Dendritic cell treated with granulocyte-macrophage colony-stimulating factor and Interleukin-4, amounts not matched to agents 40 ng/mL and 50 ng/mL, for 4 days (primary cell): ENCODE results near the gene PLPP4.

ENCODE experiments used
- H3K27ac Mint-ChIP-seq: one replicate; pipeline ENCODE4 v1.8.0; 2022; ENCODE audit warnings: mild to moderate bottlenecking, mixed read lengths
- H3K27me3 Mint-ChIP-seq: one replicate; pipeline ENCODE4 v1.8.0; 2022; ENCODE audit warnings: mild to moderate bottlenecking, mixed read lengths
- H3K36me3 Mint-ChIP-seq: one replicate; pipeline ENCODE4 v1.8.0; 2022; ENCODE audit warnings: low read depth, mixed read lengths
- H3K4me1 Mint-ChIP-seq: one replicate; pipeline ENCODE4 v1.8.0; 2022; ENCODE audit warnings: low read depth, mixed read lengths
- H3K4me3 Mint-ChIP-seq: one replicate; pipeline ENCODE4 v1.8.0; 2022; ENCODE audit warnings: mild to moderate bottlenecking, moderate library complexity, mixed read lengths
- H3K9me3 Mint-ChIP-seq: one replicate; pipeline ENCODE4 v1.8.0; 2022; ENCODE audit warnings: mixed read lengths
- intact Hi-C: fragments of 100-400 bp; cut with micrococcal nuclease; formaldehyde crosslinking; loops from one replicate; pipeline ENCODE4 v1.15.0; 2022

Gene PLPP4

DNA sequence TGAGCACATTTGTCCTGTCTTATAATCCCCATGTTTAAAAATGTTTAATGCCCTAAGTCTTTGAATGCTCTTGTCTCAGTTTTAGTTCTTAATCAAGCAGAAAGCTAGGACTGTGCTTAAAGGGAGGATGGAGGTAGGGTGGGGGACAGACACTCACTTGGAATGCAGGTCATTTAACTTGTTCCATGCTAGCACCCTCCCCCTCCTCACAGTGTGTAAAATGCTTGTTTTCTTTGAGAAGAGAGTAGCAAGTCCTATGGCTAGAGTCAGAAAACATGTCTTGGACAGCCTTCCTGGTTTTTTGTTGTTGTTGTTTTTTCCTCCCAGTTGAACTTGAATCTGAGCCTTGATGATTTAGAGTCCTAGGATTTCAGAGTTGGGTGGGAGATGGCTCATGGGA, 114.2 kb downstream of the PLPP4 start:
- intact Hi-C loops: no loop called here
- H3K36me3 Mint-ChIP-seq: no peaks in the 10 kb centered on the region
- H3K9me3 Mint-ChIP-seq: no peaks in the 10 kb centered on the region
- no peak overlapping the region for H3K27ac Mint-ChIP-seq
- no peaks in the 10 kb centered on the region for H3K27me3 Mint-ChIP-seq
- H3K4me3 Mint-ChIP-seq: no peak overlapping the region
- H3K4me1 Mint-ChIP-seq: peaks cover 9% of the 10 kb centered on the region

- Mint-ChIP-seq H3K36me3 (no peaks in the 10 kb centered on the region), H3K9me3 (no peaks in the 10 kb centered on the region), H3K4me3 (no peak overlapping the region), H3K27me3 (no peaks in the 10 kb centered on the region), H3K4me1 (peaks cover 9% of the 10 kb centered on the region), H3K27ac (no peak overlapping the region)
- intact Hi-C loops: no loop called here
Measured at GRCh38 chr10:120572307-120572706, 115.3 kb downstream of the PLPP4 start.

DNA sequence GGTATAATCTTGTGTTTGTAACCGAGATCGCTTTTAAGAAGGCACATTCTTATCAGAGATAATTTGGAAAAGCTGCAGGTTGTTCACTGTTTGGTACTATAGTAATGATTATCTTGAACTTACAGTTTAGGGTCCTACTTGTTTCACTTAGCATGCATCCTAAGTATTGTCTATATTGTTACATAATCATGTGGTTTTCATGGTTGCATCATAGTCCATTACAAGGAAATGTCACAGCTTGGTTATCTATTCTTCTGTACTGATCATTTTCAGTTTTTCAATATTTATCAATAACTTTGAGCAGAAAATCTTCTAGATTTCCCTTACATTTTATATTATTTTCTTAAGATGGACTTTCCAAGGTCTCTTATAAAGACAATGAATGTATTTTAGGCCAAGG, 116.3 kb downstream of the PLPP4 start:
- peaks cover 9% of the 10 kb centered on the region for H3K4me1 Mint-ChIP-seq
- intact Hi-C loops: no loop called here
- no peaks in the 10 kb centered on the region for H3K27me3 Mint-ChIP-seq
- no peaks in the 10 kb centered on the region for H3K36me3 Mint-ChIP-seq
- no peak overlapping the region for H3K27ac Mint-ChIP-seq
- no peaks in the 10 kb centered on the region for H3K9me3 Mint-ChIP-seq
- no peak overlapping the region for H3K4me3 Mint-ChIP-seq

- no peaks in the 10 kb centered on the region for H3K36me3 Mint-ChIP-seq
- H3K4me3 Mint-ChIP-seq: no peak overlapping the region
- H3K27me3 Mint-ChIP-seq: no peaks in the 10 kb centered on the region
- no peaks in the 10 kb centered on the region for H3K9me3 Mint-ChIP-seq
- no peak overlapping the region for H3K27ac Mint-ChIP-seq
- H3K4me1 Mint-ChIP-seq: peaks cover 9% of the 10 kb centered on the region
- intact Hi-C loops: no loop called here
Measured at GRCh38 chr10:120574981-120575380, 118.0 kb downstream of the PLPP4 start.

- Mint-ChIP-seq H3K4me3 (no peak overlapping the region), H3K27ac (no peak overlapping the region), H3K36me3 (no peaks in the 10 kb centered on the region), H3K27me3 (no peaks in the 10 kb centered on the region), H3K9me3 (no peaks in the 10 kb centered on the region), H3K4me1 (peaks cover 9% of the 10 kb centered on the region)
- intact Hi-C loops: no loop called here
Measured at GRCh38 chr10:120575411-120575810, 118.4 kb downstream of the PLPP4 start.

DNA sequence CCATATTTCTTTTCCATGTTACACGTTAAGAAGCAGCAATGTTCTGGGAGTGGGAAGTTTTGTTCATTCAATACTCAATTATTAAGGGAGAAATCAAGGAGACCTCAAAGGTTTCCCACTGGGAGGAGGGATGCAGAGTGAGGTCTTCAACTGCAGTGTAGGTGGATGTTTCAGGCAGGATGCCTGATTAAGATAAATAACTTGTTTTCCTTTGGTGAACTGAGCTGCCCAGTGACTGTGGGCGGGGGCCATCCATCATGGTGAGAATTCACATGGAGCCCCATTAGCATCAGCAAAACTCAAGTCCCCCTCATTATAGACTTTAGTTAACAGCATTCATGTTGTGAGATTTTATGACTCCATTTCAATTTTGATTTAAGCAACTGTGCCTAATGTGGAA, 121.1 kb downstream of the PLPP4 start:
- Mint-ChIP-seq H3K9me3 (no peaks in the 10 kb centered on the region), H3K27me3 (peaks cover 2% of the 10 kb centered on the region), H3K4me1 (peaks cover 9% of the 10 kb centered on the region), H3K27ac (no peak overlapping the region), H3K36me3 (no peaks in the 10 kb centered on the region), H3K4me3 (no peak overlapping the region)
- intact Hi-C loops: no loop called here

- H3K4me1 Mint-ChIP-seq: peaks cover 4% of the 10 kb centered on the region
- H3K27me3 Mint-ChIP-seq: peaks cover 2% of the 10 kb centered on the region
- H3K36me3 Mint-ChIP-seq: no peaks in the 10 kb centered on the region
- no peak overlapping the region for H3K4me3 Mint-ChIP-seq
- no peaks in the 10 kb centered on the region for H3K9me3 Mint-ChIP-seq
- intact Hi-C loops: no loop called here
- no peak overlapping the region for H3K27ac Mint-ChIP-seq
Measured at GRCh38 chr10:120578890-120579289, 121.9 kb downstream of the PLPP4 start.

- Mint-ChIP-seq H3K4me3 (no peak overlapping the region), H3K9me3 (no peaks in the 10 kb centered on the region), H3K36me3 (no peaks in the 10 kb centered on the region), H3K27me3 (peaks cover 4% of the 10 kb centered on the region), H3K4me1 (no peaks in the 10 kb centered on the region), H3K27ac (no peak overlapping the region)
- intact Hi-C loops: no loop called here
Measured at GRCh38 chr10:120580918-120581895, 124.2 kb downstream of the PLPP4 start.

- Mint-ChIP-seq H3K9me3 (no peaks in the 10 kb centered on the region), H3K4me3 (no peak overlapping the region), H3K27ac (no peak overlapping the region), H3K36me3 (no peaks in the 10 kb centered on the region), H3K27me3 (peaks cover 4% of the 10 kb centered on the region), H3K4me1 (no peaks in the 10 kb centered on the region)
- intact Hi-C loops: no loop called here
Measured at GRCh38 chr10:120582753-120583152, 125.7 kb downstream of the PLPP4 start.

DNA sequence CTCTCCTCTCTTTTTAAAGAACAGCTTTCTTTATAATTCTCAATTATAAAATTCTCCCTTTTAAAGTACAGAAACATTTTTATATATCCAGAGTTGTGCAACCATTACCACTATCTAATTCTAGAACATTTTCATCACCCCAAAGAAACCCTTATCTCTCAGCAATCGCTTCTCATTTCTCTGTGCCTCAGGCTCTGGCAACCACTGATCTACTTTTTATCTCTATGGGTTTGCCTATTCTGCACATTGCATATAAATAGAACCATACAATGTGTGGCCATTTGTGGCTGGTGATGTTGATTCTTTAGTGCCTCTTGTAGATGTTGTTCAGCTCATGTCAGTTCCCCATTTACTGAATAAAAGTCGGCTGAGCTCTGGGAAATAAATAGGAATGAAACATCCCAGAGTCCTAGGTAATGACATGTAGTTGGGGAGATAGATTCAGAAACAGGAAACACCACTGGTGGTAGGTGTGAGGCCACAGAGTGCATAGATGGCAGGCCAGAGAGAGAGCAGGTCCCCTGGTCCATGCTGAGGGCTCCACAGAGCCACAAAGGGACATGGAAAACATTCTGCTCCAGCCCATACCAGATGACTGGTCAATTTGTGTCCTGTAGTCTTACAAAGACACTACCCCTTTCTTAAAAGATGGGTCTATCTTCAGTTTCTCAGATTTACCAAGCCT, 126.5 kb downstream of the PLPP4 start:
- H3K4me1 Mint-ChIP-seq: no peaks in the 10 kb centered on the region

GRCh38 chr10:120584786-120585185, 127.8 kb downstream of the PLPP4 start:
- Mint-ChIP-seq H3K36me3 (no peaks in the 10 kb centered on the region), H3K4me1 (no peaks in the 10 kb centered on the region), H3K27ac (no peak overlapping the region), H3K27me3 (peaks cover 4% of the 10 kb centered on the region), H3K9me3 (no peaks in the 10 kb centered on the region), H3K4me3 (no peak overlapping the region)
- intact Hi-C loops: no loop called here

More for the DNA sequence above, 126.5 kb downstream of the PLPP4 start:
- Mint-ChIP-seq H3K4me3 (no peak overlapping the region), H3K9me3 (no peaks in the 10 kb centered on the region), H3K36me3 (no peaks in the 10 kb centered on the region), H3K27me3 (peaks cover 4% of the 10 kb centered on the region), H3K27ac (no peak overlapping the region)
- intact Hi-C loops: no loop called here

- intact Hi-C loops: no loop called here
- H3K4me1 Mint-ChIP-seq: no peaks in the 10 kb centered on the region
- H3K4me3 Mint-ChIP-seq: no peak overlapping the region
- H3K27ac Mint-ChIP-seq: no peak overlapping the region
- H3K36me3 Mint-ChIP-seq: no peaks in the 10 kb centered on the region
- peaks cover 3% of the 10 kb centered on the region for H3K27me3 Mint-ChIP-seq
- no peaks in the 10 kb centered on the region for H3K9me3 Mint-ChIP-seq
Measured at GRCh38 chr10:120586471-120586872, 129.4 kb downstream of the PLPP4 start.

DNA sequence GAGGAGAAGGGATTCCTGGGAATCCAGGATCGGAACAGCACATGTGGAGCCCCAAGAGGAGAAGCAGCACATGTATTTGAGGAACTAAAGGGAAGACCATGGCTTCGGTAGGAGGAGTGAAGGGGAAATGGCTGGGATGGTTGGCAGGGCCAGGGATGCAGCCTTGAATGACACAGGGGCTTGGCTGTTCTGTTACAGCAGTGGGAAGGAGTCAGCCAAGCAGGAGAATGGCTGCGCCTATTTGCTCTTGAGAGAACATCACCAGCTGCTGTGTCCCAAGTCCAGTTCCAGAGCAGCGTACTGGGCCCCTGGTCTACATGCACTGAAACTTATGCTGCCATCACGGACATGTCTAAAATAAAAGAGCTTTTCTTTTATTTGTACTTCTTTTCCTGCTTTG, 130.0 kb downstream of the PLPP4 start:
- no peak overlapping the region for H3K27ac Mint-ChIP-seq
- no peaks in the 10 kb centered on the region for H3K36me3 Mint-ChIP-seq
- no peak overlapping the region for H3K4me3 Mint-ChIP-seq
- intact Hi-C loops: no loop called here
- no peaks in the 10 kb centered on the region for H3K9me3 Mint-ChIP-seq
- H3K27me3 Mint-ChIP-seq: peaks cover 3% of the 10 kb centered on the region
- H3K4me1 Mint-ChIP-seq: no peaks in the 10 kb centered on the region

- Mint-ChIP-seq H3K4me3 (no peak overlapping the region), H3K36me3 (no peaks in the 10 kb centered on the region), H3K27ac (no peak overlapping the region), H3K4me1 (no peaks in the 10 kb centered on the region), H3K9me3 (no peaks in the 10 kb centered on the region), H3K27me3 (peaks cover 3% of the 10 kb centered on the region)
- intact Hi-C loops: no loop called here
Measured at GRCh38 chr10:120588311-120588710, 131.3 kb downstream of the PLPP4 start.
